ENCODE measurements around the gene MRPL58.

- no peak for TF ChIP-seq CTCF (conservative IDR thresholded peaks at IDR 0.05; ENCODE audit: low read length)
- no peak for TF ChIP-seq EZH2phosphoT487 (IDR thresholded peaks at IDR 0.05; ENCODE audit: borderline replicate concordance)
Measured at GRCh38 chr17:75011401-75012095, 922 bp upstream of the MRPL58 start.
